D341Med (cell line): ENCODE measurements around the gene TMOD2.

Experiments used
- DNase-seq: peaks from one replicate; pipeline ENCODE4 v3.0.0; 2012; ENCODE audit warnings: low spot score

Gene TMOD2

GRCh38 chr15:51736069-51736468 is 15.3 kb upstream of the TMOD2 start:
- no peak for DNase-seq

- DNase-seq: no peak
Measured at GRCh38 chr15:51736751-51737521, 14.5 kb upstream of the TMOD2 start.

GRCh38 chr15:51737522-51738305 is 13.7 kb upstream of the TMOD2 start, which contains the start of gene LYSMD2:
TSS of gene LYSMD2 (minus strand) at chr15:51737655. CDS start at chr15:51737622, 33 bp downstream.
- DNase-seq: peak; percentile 86

GRCh38 chr15:51738553-51738952 is 12.8 kb upstream of the TMOD2 start:
- DNase-seq: no peak

- no peak for DNase-seq
Measured at GRCh38 chr15:51739061-51739712, 12.2 kb upstream of the TMOD2 start.

- DNase-seq: no peak
Measured at GRCh38 chr15:51749307-51749706, 2.1 kb upstream of the TMOD2 start.

- DNase-seq: no peak
Measured at GRCh38 chr15:51750186-51750585, 1.2 kb upstream of the TMOD2 start.

- peak; percentile 78 for DNase-seq
Measured at GRCh38 chr15:51751697-51752683, 593 bp downstream of the TMOD2 start.

- DNase-seq: no peak
Measured at GRCh38 chr15:51752888-51753287, 1.5 kb downstream of the TMOD2 start.

GRCh38 chr15:51754267-51754666 is 2.9 kb downstream of the TMOD2 start:
- no peak for DNase-seq

GRCh38 chr15:51755790-51756189 is 4.4 kb downstream of the TMOD2 start:
- no peak for DNase-seq

- no peak for DNase-seq
Measured at GRCh38 chr15:51756482-51756881, 5.1 kb downstream of the TMOD2 start.

- DNase-seq: no peak
Measured at GRCh38 chr15:51757450-51757849, 6.1 kb downstream of the TMOD2 start.

- DNase-seq: peak; percentile 73
Measured at GRCh38 chr15:51758645-51759044, 7.2 kb downstream of the TMOD2 start.

- DNase-seq: no peak
Measured at GRCh38 chr15:51759557-51760070, 8.2 kb downstream of the TMOD2 start.

- no peak for DNase-seq
Measured at GRCh38 chr15:51760805-51761204, 9.4 kb downstream of the TMOD2 start.

- no peak for DNase-seq
Measured at GRCh38 chr15:51765751-51766150, 14.4 kb downstream of the TMOD2 start.

GRCh38 chr15:51766341-51766740 is 14.9 kb downstream of the TMOD2 start:
- no peak for DNase-seq

GRCh38 chr15:51768018-51768417 is 16.6 kb downstream of the TMOD2 start:
- DNase-seq: no peak

- no peak for DNase-seq
Measured at GRCh38 chr15:51770902-51771301, 19.5 kb downstream of the TMOD2 start.

- no peak for DNase-seq
Measured at GRCh38 chr15:51771773-51772172, 20.4 kb downstream of the TMOD2 start.
